ENCODE results near the gene CASP5.
"Not testable (repeated sequence)": the region's sequence is repeated elsewhere in the genome, so short reads cannot be mapped to it uniquely, and the experiment has no call there.

Gene CASP5

GRCh38 chr11:105023003-105023402 lies at the start of gene CASP5:
CASP5 (minus strand) TSS chr11:105023168; CDS start chr11:105023136, 32 bp downstream.
- no peaks in the 10 kb centered on the region for H3K27me3 ChIP-seq (ENCODE audit: control insufficient read depth, insufficient read depth, low read length)
- no peak within 1 kb of the TSS for H3K9ac ChIP-seq (ENCODE audit: low read length)
- H3K27ac ChIP-seq (ENCODE audit: low read depth, low read length) = no peak within 1 kb of the TSS
- no peak within 1 kb of the TSS for H3K4me3 ChIP-seq (ENCODE audit: low read depth, low read length)
- H3K4me1 ChIP-seq (ENCODE audit: control insufficient read depth, insufficient read depth, low read length) = no peaks in the 10 kb centered on the region
- H3K9me3 ChIP-seq (ENCODE audit: control insufficient read depth, insufficient read depth, low read depth, low read length) = no peaks in the 10 kb centered on the region
- H3K36me3 ChIP-seq (ENCODE audit: control insufficient read depth, insufficient read depth, low read length) = no peaks in the 10 kb centered on the region

- H3K9ac ChIP-seq (ENCODE audit: low read length); H3K36me3 ChIP-seq (ENCODE audit: control insufficient read depth, insufficient read depth, low read length); H3K4me3 ChIP-seq (ENCODE audit: low read depth, low read length); H3K27ac ChIP-seq (ENCODE audit: low read depth, low read length); H3K9me3 ChIP-seq (ENCODE audit: control insufficient read depth, insufficient read depth, low read depth, low read length); H3K27me3 ChIP-seq (ENCODE audit: control insufficient read depth, insufficient read depth, low read length); H3K4me1 ChIP-seq (ENCODE audit: control insufficient read depth, insufficient read depth, low read length): not testable (repeated sequence)
Observed at GRCh38 chr11:105072080-105072479, 49.1 kb upstream of the CASP5 start.

- no peak overlapping the region for H3K4me3 ChIP-seq (ENCODE audit: low read depth, low read length)
- no peaks in the 10 kb centered on the region for H3K27me3 ChIP-seq (ENCODE audit: control insufficient read depth, insufficient read depth, low read length)
- no peaks in the 10 kb centered on the region for H3K9me3 ChIP-seq (ENCODE audit: control insufficient read depth, insufficient read depth, low read depth, low read length)
- H3K9ac ChIP-seq (ENCODE audit: low read length) = no peak overlapping the region
- H3K36me3 ChIP-seq (ENCODE audit: control insufficient read depth, insufficient read depth, low read length) = no peaks in the 10 kb centered on the region
- H3K4me1 ChIP-seq (ENCODE audit: control insufficient read depth, insufficient read depth, low read length) = no peaks in the 10 kb centered on the region
- H3K27ac ChIP-seq (ENCODE audit: low read depth, low read length) = no peak overlapping the region
Observed at GRCh38 chr11:105071089-105071732, 48.2 kb upstream of the CASP5 start.

- no peaks in the 10 kb centered on the region for H3K4me1 ChIP-seq (ENCODE audit: control insufficient read depth, insufficient read depth, low read length)
Observed at GRCh38 chr11:105070306-105070705, 47.3 kb upstream of the CASP5 start.

GRCh38 chr11:105069749-105070148 lies 46.8 kb upstream of the CASP5 start:
- not testable (repeated sequence) for H3K9me3 ChIP-seq (ENCODE audit: control insufficient read depth, insufficient read depth, low read depth, low read length); H3K36me3 ChIP-seq (ENCODE audit: control insufficient read depth, insufficient read depth, low read length); H3K27me3 ChIP-seq (ENCODE audit: control insufficient read depth, insufficient read depth, low read length); H3K4me3 ChIP-seq (ENCODE audit: low read depth, low read length); H3K27ac ChIP-seq (ENCODE audit: low read depth, low read length); H3K9ac ChIP-seq (ENCODE audit: low read length); H3K4me1 ChIP-seq (ENCODE audit: control insufficient read depth, insufficient read depth, low read length)

More at GRCh38 chr11:105070306-105070705, 47.3 kb upstream of the CASP5 start:
- no peaks in the 10 kb centered on the region for H3K9me3 ChIP-seq (ENCODE audit: control insufficient read depth, insufficient read depth, low read depth, low read length)
- no peaks in the 10 kb centered on the region for H3K36me3 ChIP-seq (ENCODE audit: control insufficient read depth, insufficient read depth, low read length)
- no peak overlapping the region for H3K27ac ChIP-seq (ENCODE audit: low read depth, low read length)
- H3K4me3 ChIP-seq (ENCODE audit: low read depth, low read length) = no peak overlapping the region
- no peaks in the 10 kb centered on the region for H3K27me3 ChIP-seq (ENCODE audit: control insufficient read depth, insufficient read depth, low read length)
- H3K9ac ChIP-seq (ENCODE audit: low read length) = no peak overlapping the region

- not testable (repeated sequence) for H3K36me3 ChIP-seq (ENCODE audit: control insufficient read depth, insufficient read depth, low read length); H3K27me3 ChIP-seq (ENCODE audit: control insufficient read depth, insufficient read depth, low read length); H3K27ac ChIP-seq (ENCODE audit: low read depth, low read length); H3K4me3 ChIP-seq (ENCODE audit: low read depth, low read length); H3K9ac ChIP-seq (ENCODE audit: low read length); H3K4me1 ChIP-seq (ENCODE audit: control insufficient read depth, insufficient read depth, low read length); H3K9me3 ChIP-seq (ENCODE audit: control insufficient read depth, insufficient read depth, low read depth, low read length)
Observed at GRCh38 chr11:105063245-105063941, 40.4 kb upstream of the CASP5 start.

- Histone ChIP-seq H3K27me3 (ENCODE audit: control insufficient read depth, insufficient read depth, low read length) (no peaks in the 10 kb centered on the region), H3K36me3 (ENCODE audit: control insufficient read depth, insufficient read depth, low read length) (no peaks in the 10 kb centered on the region), H3K4me1 (ENCODE audit: control insufficient read depth, insufficient read depth, low read length) (no peaks in the 10 kb centered on the region), H3K27ac (ENCODE audit: low read depth, low read length) (no peak overlapping the region), H3K9me3 (ENCODE audit: control insufficient read depth, insufficient read depth, low read depth, low read length) (no peaks in the 10 kb centered on the region), H3K4me3 (ENCODE audit: low read depth, low read length) (no peak overlapping the region), H3K9ac (ENCODE audit: low read length) (no peak overlapping the region)
Observed at GRCh38 chr11:105057432-105057831, 34.5 kb upstream of the CASP5 start.

GRCh38 chr11:105056446-105056845 lies 33.5 kb upstream of the CASP5 start:
- Histone ChIP-seq H3K4me3 (ENCODE audit: low read depth, low read length) (no peak overlapping the region), H3K36me3 (ENCODE audit: control insufficient read depth, insufficient read depth, low read length) (no peaks in the 10 kb centered on the region), H3K9me3 (ENCODE audit: control insufficient read depth, insufficient read depth, low read depth, low read length) (no peaks in the 10 kb centered on the region), H3K4me1 (ENCODE audit: control insufficient read depth, insufficient read depth, low read length) (no peaks in the 10 kb centered on the region), H3K27ac (ENCODE audit: low read depth, low read length) (no peak overlapping the region), H3K9ac (ENCODE audit: low read length) (no peak overlapping the region), H3K27me3 (ENCODE audit: control insufficient read depth, insufficient read depth, low read length) (no peaks in the 10 kb centered on the region)

GRCh38 chr11:105054723-105055493 lies 31.9 kb upstream of the CASP5 start:
- Histone ChIP-seq H3K9ac (ENCODE audit: low read length) (no peak overlapping the region), H3K9me3 (ENCODE audit: control insufficient read depth, insufficient read depth, low read depth, low read length) (no peaks in the 10 kb centered on the region), H3K4me1 (ENCODE audit: control insufficient read depth, insufficient read depth, low read length) (no peaks in the 10 kb centered on the region), H3K27ac (ENCODE audit: low read depth, low read length) (no peak overlapping the region), H3K27me3 (ENCODE audit: control insufficient read depth, insufficient read depth, low read length) (no peaks in the 10 kb centered on the region), H3K36me3 (ENCODE audit: control insufficient read depth, insufficient read depth, low read length) (no peaks in the 10 kb centered on the region), H3K4me3 (ENCODE audit: low read depth, low read length) (no peak overlapping the region)

- Histone ChIP-seq H3K9me3 (ENCODE audit: control insufficient read depth, insufficient read depth, low read depth, low read length) (no peaks in the 10 kb centered on the region), H3K4me3 (ENCODE audit: low read depth, low read length) (no peak overlapping the region), H3K4me1 (ENCODE audit: control insufficient read depth, insufficient read depth, low read length) (no peaks in the 10 kb centered on the region), H3K9ac (ENCODE audit: low read length) (no peak overlapping the region), H3K27me3 (ENCODE audit: control insufficient read depth, insufficient read depth, low read length) (no peaks in the 10 kb centered on the region), H3K27ac (ENCODE audit: low read depth, low read length) (no peak overlapping the region), H3K36me3 (ENCODE audit: control insufficient read depth, insufficient read depth, low read length) (no peaks in the 10 kb centered on the region)
Observed at GRCh38 chr11:105052487-105052886, 29.5 kb upstream of the CASP5 start.

- Histone ChIP-seq H3K27ac (ENCODE audit: low read depth, low read length) (no peak overlapping the region), H3K4me1 (ENCODE audit: control insufficient read depth, insufficient read depth, low read length) (no peaks in the 10 kb centered on the region)
Observed at GRCh38 chr11:105051559-105051958, 28.6 kb upstream of the CASP5 start.

More at GRCh38 chr11:105051559-105051958, 28.6 kb upstream of the CASP5 start:
- no peaks in the 10 kb centered on the region for H3K36me3 ChIP-seq (ENCODE audit: control insufficient read depth, insufficient read depth, low read length)
- no peaks in the 10 kb centered on the region for H3K27me3 ChIP-seq (ENCODE audit: control insufficient read depth, insufficient read depth, low read length)
- H3K9me3 ChIP-seq (ENCODE audit: control insufficient read depth, insufficient read depth, low read depth, low read length) = no peaks in the 10 kb centered on the region
- no peak overlapping the region for H3K9ac ChIP-seq (ENCODE audit: low read length)
- no peak overlapping the region for H3K4me3 ChIP-seq (ENCODE audit: low read depth, low read length)

Measured in HUES6 (cell line).